SU-DHL-6 (cell line): ENCODE results near the gene FBXW8.

Experiments used
- H2AFZ ChIP-seq: fragments of 200-600 bp; sonication (generic); 2 replicates; pipeline ENCODE4 v1.6.1; 2014; ENCODE audit warnings: low read depth, mild to moderate bottlenecking, moderate library complexity, mixed read lengths, antibody characterized with exemption, low read length; ENCODE audit not compliant: severe bottlenecking
- H3F3A ChIP-seq: fragments of 200-600 bp; shearing (Covaris generic); 2 replicates; pipeline ENCODE4 v1.6.0; 2016; ENCODE audit warnings: antibody characterized with exemption, mild to moderate bottlenecking; ENCODE audit not compliant: insufficient read depth
- H3K27ac ChIP-seq: fragments of 200-600 bp; sonication (generic); 2 replicates; pipeline ENCODE4 v1.5.1; 2016; ENCODE audit warnings: low read depth, mild to moderate bottlenecking, low read length, moderate library complexity, mixed read lengths
- H3K27me3 ChIP-seq: fragments of 200-600 bp; sonication (generic), shearing (Covaris generic); 2 replicates; pipeline ENCODE4 v1.6.0; 2014; ENCODE audit warnings: mild to moderate bottlenecking, low read length
- H3K36me3 ChIP-seq: fragments of 200-600 bp; sonication (generic); 2 replicates; pipeline ENCODE4 v1.6.1; 2014; ENCODE audit warnings: mild to moderate bottlenecking, low read length, mixed read lengths
- H3K4me2 ChIP-seq: fragments of 300-600, 200-600 bp; shearing (Covaris generic), sonication (generic); 2 replicates; pipeline ENCODE4 v1.6.0; 2014; ENCODE audit warnings: low read length, low read depth, mild to moderate bottlenecking; ENCODE audit not compliant: poor library complexity, severe bottlenecking
- H3K4me3 ChIP-seq: fragments of 200-600 bp; sonication (generic); 2 replicates; pipeline ENCODE4 v1.5.1; 2014; ENCODE audit warnings: antibody characterized with exemption, low read length, mild to moderate bottlenecking, mixed read lengths; ENCODE audit not compliant: insufficient read depth, poor library complexity, severe bottlenecking
- H3K79me2 ChIP-seq: fragments of 200-600 bp; sonication (generic); 2 replicates; pipeline ENCODE4 v1.6.1; 2014; ENCODE audit warnings: mild to moderate bottlenecking, low read length, moderate library complexity; ENCODE audit not compliant: insufficient read depth
- H3K9ac ChIP-seq: fragments of 200-600 bp; sonication (generic); 2 replicates; pipeline ENCODE4 v1.7.0; 2014; ENCODE audit warnings: mild to moderate bottlenecking, low read length
- H3K9me2 ChIP-seq: fragments of 200-600 bp; sonication (generic); replicated peaks from 2 replicates; pipeline ENCODE4 v1.6.1; 2014; ENCODE audit warnings: low read length; ENCODE audit not compliant: insufficient read depth
- H3K9me3 ChIP-seq: fragments of 200-600 bp; sonication (generic); 2 replicates; pipeline ENCODE4 v1.6.1; 2014; ENCODE audit warnings: low read length, mixed read lengths; ENCODE audit not compliant: insufficient read depth
- H4K20me1 ChIP-seq: fragments of 200-600 bp; sonication (generic); 2 replicates; pipeline ENCODE4 v1.6.1; 2014; ENCODE audit warnings: low read depth, mild to moderate bottlenecking, antibody characterized with exemption, low read length, moderate library complexity, mixed read lengths
- EZH2phosphoT487 ChIP-seq: fragments of 200-600 bp; sonication (generic), shearing (Covaris generic); conservative IDR thresholded peaks from 2 replicates; pipeline ENCODE4 v1.6.1; 2018; ENCODE audit warnings: mild to moderate bottlenecking, antibody characterized with exemption, low read length, moderate library complexity, mixed read lengths
- TF ChIP-seq, protein P1 (sequence below): fragments of 200-600 bp; sonication (generic); IDR thresholded peaks from one replicate; pipeline ENCODE4 v1.5.1; 2017; ENCODE audit warnings: antibody characterized with exemption, mild to moderate bottlenecking, low read length, moderate library complexity; ENCODE audit not compliant: insufficient read depth, poor library complexity, severe bottlenecking

The FBXW8 gene

DNA sequence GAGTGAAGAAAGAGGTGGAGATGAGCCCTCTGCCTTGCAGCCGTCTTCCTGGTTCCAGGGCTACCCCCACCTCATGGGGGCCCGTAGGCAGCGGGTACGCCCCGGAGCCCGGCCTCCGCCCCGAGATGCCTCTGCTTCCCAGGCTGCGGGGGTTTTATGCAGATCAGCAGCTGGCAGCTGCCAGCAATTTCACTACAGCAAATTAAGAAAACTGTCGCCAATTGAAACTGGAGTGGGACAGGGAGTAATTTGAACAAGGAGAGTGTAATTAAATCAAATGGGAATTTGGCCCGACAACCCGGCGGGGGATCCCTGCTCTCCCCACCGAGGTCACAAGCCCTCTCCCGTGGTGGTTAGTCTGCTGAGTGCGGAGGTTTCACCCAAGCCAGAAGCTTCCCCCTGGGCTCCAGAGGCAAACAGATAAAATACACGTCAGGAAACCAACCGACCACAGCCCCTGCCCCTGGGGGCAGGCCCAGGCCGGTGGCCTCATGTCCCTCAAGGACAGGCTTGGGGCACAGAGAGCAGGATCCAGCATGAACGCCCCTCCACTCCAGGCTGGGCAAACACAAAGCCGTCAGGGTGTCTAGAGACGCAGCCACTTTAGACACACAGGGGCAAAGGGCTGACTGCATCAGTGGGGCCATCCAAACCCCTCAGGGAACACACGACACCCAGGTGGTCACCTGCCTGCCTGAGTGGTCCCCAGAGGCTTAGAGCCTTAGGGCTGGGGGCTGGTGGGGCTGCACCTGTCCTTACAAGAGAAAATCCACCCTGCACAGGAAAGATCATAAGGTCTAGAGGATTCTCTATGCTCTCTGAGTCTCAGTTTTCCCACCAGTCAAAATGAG, 134.6 kb downstream of the FBXW8 start:
- no peak for TF ChIP-seq EZH2phosphoT487
- TF ChIP-seq, protein P1, sequence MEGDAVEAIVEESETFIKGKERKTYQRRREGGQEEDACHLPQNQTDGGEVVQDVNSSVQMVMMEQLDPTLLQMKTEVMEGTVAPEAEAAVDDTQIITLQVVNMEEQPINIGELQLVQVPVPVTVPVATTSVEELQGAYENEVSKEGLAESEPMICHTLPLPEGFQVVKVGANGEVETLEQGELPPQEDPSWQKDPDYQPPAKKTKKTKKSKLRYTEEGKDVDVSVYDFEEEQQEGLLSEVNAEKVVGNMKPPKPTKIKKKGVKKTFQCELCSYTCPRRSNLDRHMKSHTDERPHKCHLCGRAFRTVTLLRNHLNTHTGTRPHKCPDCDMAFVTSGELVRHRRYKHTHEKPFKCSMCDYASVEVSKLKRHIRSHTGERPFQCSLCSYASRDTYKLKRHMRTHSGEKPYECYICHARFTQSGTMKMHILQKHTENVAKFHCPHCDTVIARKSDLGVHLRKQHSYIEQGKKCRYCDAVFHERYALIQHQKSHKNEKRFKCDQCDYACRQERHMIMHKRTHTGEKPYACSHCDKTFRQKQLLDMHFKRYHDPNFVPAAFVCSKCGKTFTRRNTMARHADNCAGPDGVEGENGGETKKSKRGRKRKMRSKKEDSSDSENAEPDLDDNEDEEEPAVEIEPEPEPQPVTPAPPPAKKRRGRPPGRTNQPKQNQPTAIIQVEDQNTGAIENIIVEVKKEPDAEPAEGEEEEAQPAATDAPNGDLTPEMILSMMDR: no peak
- Histone ChIP-seq H3K4me3 (no peak overlapping the region), H3K9ac (no peak overlapping the region)

DNA sequence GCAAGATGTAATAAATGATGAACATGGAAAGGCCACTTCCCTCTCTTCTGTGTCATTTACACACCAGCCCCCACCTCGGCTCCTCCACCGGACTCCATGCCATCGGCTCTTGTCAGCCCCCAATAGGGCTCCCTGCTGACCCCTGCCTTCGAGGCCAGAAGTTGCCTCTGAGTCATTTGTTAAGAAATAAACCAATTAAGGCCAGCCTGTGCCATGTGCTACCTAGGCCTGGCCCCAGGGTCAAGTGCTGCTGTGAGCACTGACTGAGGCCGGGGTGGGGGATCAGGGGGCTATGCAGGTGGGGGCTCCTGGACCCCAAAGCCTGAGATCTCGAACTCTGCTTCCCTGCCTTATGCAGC, 135.2 kb downstream of the FBXW8 start:
- Histone ChIP-seq H3K4me2 (no peak overlapping the region), H3K36me3 (no peaks in the 10 kb centered on the region), H3F3A (no peaks in the 10 kb centered on the region), H3K79me2 (no peaks in the 10 kb centered on the region), H4K20me1 (no peaks in the 10 kb centered on the region), H3K9ac (no peak overlapping the region), H3K4me3 (no peak overlapping the region), H3K27ac (no peak overlapping the region), H3K27me3 (no peaks in the 10 kb centered on the region), H2AFZ (no peak overlapping the region), H3K9me2 (no peaks in the 10 kb centered on the region), H3K9me3 (no peaks in the 10 kb centered on the region)
- TF ChIP-seq, protein P1: no peak
- TF ChIP-seq EZH2phosphoT487: no peak

More for the DNA sequence above, 134.6 kb downstream of the FBXW8 start:
- no peak overlapping the region for H3K4me2 ChIP-seq
- no peaks in the 10 kb centered on the region for H3K9me2 ChIP-seq
- no peaks in the 10 kb centered on the region for H3K36me3 ChIP-seq
- H3F3A ChIP-seq: no peaks in the 10 kb centered on the region
- no peaks in the 10 kb centered on the region for H3K9me3 ChIP-seq
- H4K20me1 ChIP-seq: no peaks in the 10 kb centered on the region
- H3K27ac ChIP-seq: no peak overlapping the region
- H3K27me3 ChIP-seq: no peaks in the 10 kb centered on the region
- no peak overlapping the region for H2AFZ ChIP-seq
- no peaks in the 10 kb centered on the region for H3K79me2 ChIP-seq

DNA sequence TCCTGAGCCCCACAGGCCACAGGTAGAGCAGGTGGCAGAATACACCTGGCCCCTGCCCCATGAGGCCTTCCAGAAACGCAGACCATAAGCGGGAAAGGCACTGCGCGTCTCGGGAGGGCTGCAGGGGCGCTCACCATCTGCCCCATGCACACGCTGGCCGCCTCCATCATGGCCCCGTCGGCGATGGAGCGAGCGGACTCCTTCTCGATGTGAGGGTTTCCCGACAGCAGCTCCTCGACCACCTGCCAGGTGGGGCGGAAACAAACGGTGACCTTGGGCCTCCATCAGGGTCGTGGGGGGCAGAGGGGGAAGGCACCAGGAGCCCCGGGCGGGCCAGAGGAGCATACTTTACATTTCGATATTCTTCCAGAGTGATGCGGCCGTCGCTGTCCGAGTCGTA, 135.7 kb downstream of the FBXW8 start:
- Histone ChIP-seq H3K9ac (no peak overlapping the region), H3K27ac (no peak overlapping the region), H3K79me2 (no peaks in the 10 kb centered on the region), H3K4me3 (no peak overlapping the region), H3F3A (no peaks in the 10 kb centered on the region), H4K20me1 (no peaks in the 10 kb centered on the region), H3K36me3 (no peaks in the 10 kb centered on the region), H3K9me2 (no peaks in the 10 kb centered on the region), H2AFZ (no peak overlapping the region), H3K4me2 (no peak overlapping the region), H3K9me3 (no peaks in the 10 kb centered on the region), H3K27me3 (no peaks in the 10 kb centered on the region)
- TF ChIP-seq, protein P1: no peak
- no peak for TF ChIP-seq EZH2phosphoT487
